CD4-positive, alpha-beta T cell treated with Interleukin-1 beta for 1 hour (primary cell): Measurements from ENCODE around the gene BCAM.
"Not testable (repeated sequence)": the region's sequence is repeated elsewhere in the genome, so short reads cannot be mapped to it uniquely, and the experiment has no call there.

Experiments
- DNase-seq, 2 donors: peaks; one replicate each; pipeline ENCODE4 v3.0.0-alpha.2; 2020 to 2022

Gene BCAM

GRCh38 chr19:44808463-44809371, at the start of gene BCAM:
Gene BCAM (plus strand): TSS chr19:44809103. CDS start chr19:44809125, 22 bp downstream.
- DNase-seq, result no peak

GRCh38 chr19:44762038-44762437, 46.9 kb upstream of the BCAM start:
- no peak for DNase-seq

GRCh38 chr19:44765033-44765948, 43.6 kb upstream of the BCAM start:
- peak in 1 of 2 donors; percentile 69 for DNase-seq

- DNase-seq, result no peak
These were observed 43.0 kb upstream of the BCAM start for GRCh38 chr19:44765949-44766335.

- peak in 1 of 2 donors; percentile 44 for DNase-seq
These were observed 41.4 kb upstream of the BCAM start for GRCh38 chr19:44767295-44768180.

GRCh38 chr19:44770550-44771257, 38.2 kb upstream of the BCAM start:
- DNase-seq, result peak; percentile 98 to 99

GRCh38 chr19:44772144-44772543, 36.8 kb upstream of the BCAM start:
- not testable (repeated sequence) for DNase-seq

- no peak for DNase-seq
These were observed 35.9 kb upstream of the BCAM start for GRCh38 chr19:44772959-44773358.

GRCh38 chr19:44775676-44776240, 33.1 kb upstream of the BCAM start:
- no peak for DNase-seq

GRCh38 chr19:44776402-44777096, 32.4 kb upstream of the BCAM start:
- no peak for DNase-seq

GRCh38 chr19:44777715-44778347, 31.1 kb upstream of the BCAM start, which contains the start of gene CBLC:
Gene CBLC (plus strand): TSS chr19:44777890. CDS start chr19:44777932, 42 bp downstream.
- DNase-seq, result no peak

GRCh38 chr19:44779150-44779549, 29.8 kb upstream of the BCAM start:
- no peak for DNase-seq

- not testable (repeated sequence) for DNase-seq
These were observed 27.2 kb upstream of the BCAM start for GRCh38 chr19:44781694-44782093.

GRCh38 chr19:44782729-44783128, 26.2 kb upstream of the BCAM start:
- DNase-seq, result no peak

GRCh38 chr19:44783545-44783944, 25.4 kb upstream of the BCAM start:
- DNase-seq, result no peak

- DNase-seq, result no peak
These were observed 23.6 kb upstream of the BCAM start for GRCh38 chr19:44785271-44785670.

GRCh38 chr19:44785993-44786392, 22.9 kb upstream of the BCAM start:
- DNase-seq, result no peak

- no peak for DNase-seq
These were observed 19.9 kb upstream of the BCAM start for GRCh38 chr19:44788971-44789370.

GRCh38 chr19:44789943-44790483, 18.9 kb upstream of the BCAM start:
- DNase-seq, result no peak

GRCh38 chr19:44792281-44792680, 16.6 kb upstream of the BCAM start:
- no peak for DNase-seq
